ENCODE data around the gene ANKFN1. TPM values are rescaled to one million over a fixed set of nuclear protein-coding genes. Genes with fewer than 3 reads are reported as not detected.

ANKFN1 gene
- total and polyA plus RNA-seq, 8 donors, result 0.13 to 1.8 (median 0.66) TPM

GRCh38 chr17:56231252-56231651, 78.0 kb downstream of the ANKFN1 start:
- TF ChIP-seq, protein P1, sequence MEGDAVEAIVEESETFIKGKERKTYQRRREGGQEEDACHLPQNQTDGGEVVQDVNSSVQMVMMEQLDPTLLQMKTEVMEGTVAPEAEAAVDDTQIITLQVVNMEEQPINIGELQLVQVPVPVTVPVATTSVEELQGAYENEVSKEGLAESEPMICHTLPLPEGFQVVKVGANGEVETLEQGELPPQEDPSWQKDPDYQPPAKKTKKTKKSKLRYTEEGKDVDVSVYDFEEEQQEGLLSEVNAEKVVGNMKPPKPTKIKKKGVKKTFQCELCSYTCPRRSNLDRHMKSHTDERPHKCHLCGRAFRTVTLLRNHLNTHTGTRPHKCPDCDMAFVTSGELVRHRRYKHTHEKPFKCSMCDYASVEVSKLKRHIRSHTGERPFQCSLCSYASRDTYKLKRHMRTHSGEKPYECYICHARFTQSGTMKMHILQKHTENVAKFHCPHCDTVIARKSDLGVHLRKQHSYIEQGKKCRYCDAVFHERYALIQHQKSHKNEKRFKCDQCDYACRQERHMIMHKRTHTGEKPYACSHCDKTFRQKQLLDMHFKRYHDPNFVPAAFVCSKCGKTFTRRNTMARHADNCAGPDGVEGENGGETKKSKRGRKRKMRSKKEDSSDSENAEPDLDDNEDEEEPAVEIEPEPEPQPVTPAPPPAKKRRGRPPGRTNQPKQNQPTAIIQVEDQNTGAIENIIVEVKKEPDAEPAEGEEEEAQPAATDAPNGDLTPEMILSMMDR (IDR thresholded peaks at IDR 0.05), result no peak
- intact Hi-C loops (cut with DNase I), result no loop called here
- ATAC-seq (no peak), DNase-seq (no peak)
- no peak overlapping the region for H3K4me3 ChIP-seq
- H3K4me1 ChIP-seq, result no peaks in the 10 kb centered on the region
- no peaks in the 10 kb centered on the region for H3K36me3 ChIP-seq
- no peak overlapping the region for H3K27ac ChIP-seq
- peaks cover 0 to 5% of the 10 kb centered on the region in 2 donors for H3K9me3 ChIP-seq
- H3K27me3 ChIP-seq, result no peaks in the 10 kb centered on the region

GRCh38 chr17:56231693-56232092, 78.4 kb downstream of the ANKFN1 start:
- intact Hi-C loops (cut with DNase I), result no loop called here
- Histone ChIP-seq H3K36me3 (no peaks in the 10 kb centered on the region), H3K27me3 (no peaks in the 10 kb centered on the region), H3K4me3 (no peak overlapping the region), H3K9me3 (peaks cover 0 to 5% of the 10 kb centered on the region in 2 donors), H3K4me1 (no peaks in the 10 kb centered on the region), H3K27ac (no peak overlapping the region)
- DNase-seq (no peak), ATAC-seq (no peak)
- TF ChIP-seq, protein P1 (IDR thresholded peaks at IDR 0.05), result no peak

DNA sequence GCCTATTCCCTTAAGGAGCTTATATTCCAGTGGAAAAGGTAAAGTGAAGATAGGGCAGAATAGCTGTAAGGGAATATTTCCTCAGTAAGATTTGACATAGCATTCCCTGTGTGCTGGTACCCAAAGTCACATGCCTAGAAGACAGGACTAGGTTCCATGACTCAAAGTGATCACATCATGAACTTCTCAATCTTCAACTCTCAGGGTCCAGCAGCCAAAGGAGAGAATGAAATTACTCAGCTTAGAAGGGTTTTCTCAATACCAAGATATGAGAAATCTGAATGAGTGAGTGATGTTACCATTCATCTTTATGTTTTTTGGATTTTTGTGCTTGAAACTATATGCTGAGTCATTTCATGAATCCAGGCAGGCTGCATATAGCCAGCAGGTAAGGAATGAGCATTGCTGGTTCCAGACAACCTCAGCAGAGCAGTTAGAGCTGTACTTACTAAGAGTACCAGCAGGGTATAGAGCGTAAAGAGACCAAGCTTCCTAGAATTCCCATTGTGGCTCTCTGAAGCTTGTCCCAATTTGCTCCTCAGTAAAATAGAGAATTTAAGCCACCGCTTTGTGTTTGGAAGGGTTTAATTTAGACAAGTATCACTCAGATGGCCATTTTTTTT, 91.1 kb downstream of the ANKFN1 start:
- H3K9me3 ChIP-seq, result no peaks in the 10 kb centered on the region
- ATAC-seq (no peak), DNase-seq (no peak)
- intact Hi-C loops (cut with DNase I), result no loop called here
- no peaks in the 10 kb centered on the region for H3K4me1 ChIP-seq
- no peaks in the 10 kb centered on the region for H3K27me3 ChIP-seq
- TF ChIP-seq, protein P1 (IDR thresholded peaks at IDR 0.05), result no peak
- H3K4me3 ChIP-seq, result no peak overlapping the region
- no peak overlapping the region for H3K27ac ChIP-seq
- no peaks in the 10 kb centered on the region for H3K36me3 ChIP-seq

DNA sequence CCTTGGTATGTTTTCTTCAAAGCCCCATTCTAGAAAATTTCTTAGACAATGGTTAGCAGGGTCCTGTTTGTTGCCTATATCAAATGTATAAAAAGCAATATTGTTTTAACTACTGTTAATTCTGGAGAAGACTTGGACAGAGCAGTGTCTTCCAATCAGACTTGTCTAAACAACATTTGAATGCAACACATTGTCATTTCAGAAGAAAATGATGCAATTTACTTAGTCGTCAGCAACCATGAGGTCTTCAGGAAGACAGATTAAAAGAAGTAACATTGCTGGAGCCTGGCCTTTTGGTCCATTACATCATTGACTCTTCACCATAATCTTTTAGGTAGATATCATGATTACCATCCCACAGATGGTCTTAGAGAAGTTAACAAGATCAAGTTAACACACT, 94.5 kb downstream of the ANKFN1 start:
- Histone ChIP-seq H3K27ac (no peak overlapping the region), H3K4me3 (no peak overlapping the region), H3K36me3 (no peaks in the 10 kb centered on the region), H3K4me1 (no peaks in the 10 kb centered on the region), H3K9me3 (no peaks in the 10 kb centered on the region), H3K27me3 (no peaks in the 10 kb centered on the region)
- TF ChIP-seq, protein P1 (IDR thresholded peaks at IDR 0.05), result no peak
- ATAC-seq, result no peak
- intact Hi-C loops (cut with DNase I), result no loop called here
- no peak for DNase-seq

DNA sequence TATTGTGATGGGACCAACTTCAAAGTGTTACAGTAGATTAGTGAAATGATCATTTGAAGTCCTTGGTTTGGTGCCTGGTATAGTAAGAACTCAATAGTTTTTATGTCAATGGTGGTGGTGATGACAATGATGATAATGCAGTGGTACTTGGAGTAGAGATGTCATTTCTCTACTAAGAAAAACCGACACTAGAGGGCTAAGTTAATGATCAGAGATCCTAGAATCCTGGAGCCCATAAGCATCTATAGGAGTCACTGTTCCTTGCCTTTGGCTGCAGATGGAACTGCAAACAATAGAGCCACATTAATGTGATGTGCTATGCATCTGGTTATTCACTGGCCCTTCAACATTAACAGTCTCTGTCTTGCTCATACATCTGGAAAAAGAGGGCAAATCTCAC, 103.8 kb downstream of the ANKFN1 start:
- no peaks in the 10 kb centered on the region for H3K4me1 ChIP-seq
- H3K4me3 ChIP-seq, result no peak overlapping the region
- H3K9me3 ChIP-seq, result no peaks in the 10 kb centered on the region
- no peak for ATAC-seq
- H3K27me3 ChIP-seq, result no peaks in the 10 kb centered on the region
- intact Hi-C loops (cut with DNase I), result no loop called here
- H3K36me3 ChIP-seq, result no peaks in the 10 kb centered on the region
- no peak for DNase-seq
- H3K27ac ChIP-seq, result no peak overlapping the region
- TF ChIP-seq, protein P1 (IDR thresholded peaks at IDR 0.05), result no peak
